ENCODE data around the gene RAB10.
"Not testable (repeated sequence)": the region's sequence is repeated elsewhere in the genome, so short reads cannot be mapped to it uniquely, and the experiment has no call there.

The RAB10 gene

DNA sequence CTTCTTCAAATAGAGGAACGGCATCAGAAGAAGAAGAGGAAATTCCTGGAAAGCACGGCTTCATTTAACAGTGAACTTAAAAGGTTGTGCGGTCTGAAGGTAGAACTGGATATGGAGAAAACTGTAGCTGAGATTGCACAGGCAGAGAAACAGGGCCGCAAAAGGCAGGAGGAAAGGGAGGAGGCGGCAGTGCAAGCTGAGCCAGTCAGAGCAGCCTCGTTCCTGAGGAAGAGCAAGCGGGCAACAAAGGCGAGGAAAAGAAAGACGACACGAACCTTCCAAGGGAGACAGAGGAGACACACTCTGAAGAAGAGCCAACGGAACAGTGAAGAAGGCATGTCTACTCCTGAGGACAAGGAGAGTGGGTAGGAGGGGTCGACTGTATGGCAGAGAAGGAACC, 116.4 kb downstream of the RAB10 start:
- no peak for DNase-seq (ENCODE audit: low read depth, low spot score)

DNA sequence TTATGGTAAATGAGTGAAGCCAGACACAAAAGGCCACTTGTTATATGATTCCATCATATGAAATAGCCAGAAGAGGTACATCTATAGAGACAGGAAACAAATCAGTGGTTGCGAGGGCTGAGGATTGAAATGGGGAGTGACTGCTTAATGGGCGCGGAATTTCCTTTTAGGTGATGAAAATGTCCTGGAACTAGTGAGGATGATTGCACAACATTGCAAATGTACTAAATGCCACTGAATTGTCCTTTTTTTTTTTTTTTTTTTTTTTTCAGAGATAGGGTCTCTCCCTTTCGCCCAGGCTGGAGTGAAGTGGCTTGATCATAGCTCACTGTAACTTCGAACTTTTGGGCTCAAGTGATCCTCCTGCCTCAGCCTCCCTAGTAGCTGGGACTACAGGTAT, 123.7 kb downstream of the RAB10 start:
- DNase-seq (ENCODE audit: low read depth, low spot score), result no peak

DNA sequence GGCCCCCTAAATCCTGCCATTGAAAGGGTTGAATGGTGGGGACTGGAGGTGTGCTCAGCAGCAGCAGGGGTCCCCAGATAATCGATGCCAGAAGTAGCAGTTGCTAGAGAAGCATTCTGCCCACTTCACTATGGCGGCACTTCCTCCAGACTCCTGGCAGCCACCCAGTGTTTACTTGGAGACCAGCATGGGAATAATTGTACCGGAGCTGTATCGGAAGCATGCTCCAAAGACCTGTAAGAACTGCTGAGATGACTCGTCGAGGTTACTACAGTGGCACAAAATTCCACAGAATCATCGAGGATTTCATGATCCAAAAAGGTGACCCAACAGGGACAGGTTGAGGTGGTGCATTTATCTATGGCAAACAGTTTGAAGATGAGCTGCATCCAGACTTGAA, 128.0 kb downstream of the RAB10 start:
- no peak for DNase-seq (ENCODE audit: low read depth, low spot score)

DNA sequence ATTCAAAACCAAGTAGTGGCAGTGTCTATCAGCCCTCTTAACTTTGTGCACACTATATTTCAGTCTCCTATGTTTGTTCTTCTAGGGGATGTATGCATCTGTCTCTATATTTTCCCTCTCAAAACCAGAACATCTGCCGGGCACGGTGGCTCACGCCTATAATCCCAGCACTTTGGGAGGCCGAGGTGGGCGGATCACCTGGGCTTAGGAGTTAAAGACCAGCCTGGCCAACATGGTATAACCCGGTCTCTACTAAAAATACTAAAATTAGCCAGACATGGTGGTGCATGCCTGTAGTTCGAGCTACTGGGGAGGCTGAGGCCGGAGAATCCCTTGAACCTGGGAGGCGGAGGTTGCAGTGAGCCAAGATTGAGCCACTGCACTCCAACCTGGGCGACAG, 129.1 kb downstream of the RAB10 start:
- DNase-seq (ENCODE audit: low read depth, low spot score), result no peak

DNA sequence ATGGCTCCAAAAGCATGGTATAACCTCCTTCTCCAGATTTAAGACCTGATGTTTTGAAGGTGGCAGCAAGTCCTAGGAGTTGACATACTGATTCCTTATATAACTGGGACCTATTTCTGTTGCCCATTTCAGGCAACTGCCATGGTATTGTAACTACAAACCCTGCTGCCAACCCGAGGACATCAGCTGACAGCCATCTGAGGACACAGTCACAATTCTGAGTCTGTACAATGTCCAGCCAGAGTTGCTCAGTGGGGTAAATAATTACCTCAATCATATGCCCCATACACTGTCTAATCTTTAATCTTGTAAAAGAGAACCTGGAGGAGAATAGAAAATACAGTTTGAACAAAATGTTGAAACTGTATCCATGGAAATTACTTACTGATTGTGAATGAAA, 130.3 kb downstream of the RAB10 start:
- no peak for DNase-seq (ENCODE audit: low read depth, low spot score)

DNA sequence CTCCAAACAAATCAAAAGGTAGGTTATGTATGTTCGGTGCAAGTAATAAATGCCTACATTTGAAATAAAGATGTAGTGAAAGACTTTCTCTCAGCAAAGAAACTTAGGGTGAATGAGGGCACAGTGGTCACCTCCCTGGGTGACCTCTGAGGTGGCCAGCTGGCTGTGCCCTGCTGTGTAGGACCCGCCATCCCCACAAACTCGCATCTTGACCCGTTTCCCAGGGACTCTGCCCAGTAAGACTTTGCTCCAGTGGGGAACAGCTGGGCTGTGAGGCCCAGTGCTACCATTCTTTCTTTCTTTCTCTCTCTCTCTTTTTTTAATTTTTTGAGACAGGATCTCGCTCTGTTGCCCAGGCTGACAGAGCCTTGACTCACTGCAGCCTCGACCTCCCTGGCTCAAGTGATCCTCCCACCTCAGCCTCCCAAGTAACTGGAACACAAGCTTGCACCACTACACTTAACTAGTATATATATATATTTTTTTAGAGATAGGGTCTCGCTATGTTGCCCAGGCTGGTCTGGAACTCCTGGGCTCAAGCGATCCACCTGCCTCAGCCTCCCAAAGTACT, 130.8 kb downstream of the RAB10 start:
- DNase-seq (ENCODE audit: low read depth, low spot score), result no peak

DNA sequence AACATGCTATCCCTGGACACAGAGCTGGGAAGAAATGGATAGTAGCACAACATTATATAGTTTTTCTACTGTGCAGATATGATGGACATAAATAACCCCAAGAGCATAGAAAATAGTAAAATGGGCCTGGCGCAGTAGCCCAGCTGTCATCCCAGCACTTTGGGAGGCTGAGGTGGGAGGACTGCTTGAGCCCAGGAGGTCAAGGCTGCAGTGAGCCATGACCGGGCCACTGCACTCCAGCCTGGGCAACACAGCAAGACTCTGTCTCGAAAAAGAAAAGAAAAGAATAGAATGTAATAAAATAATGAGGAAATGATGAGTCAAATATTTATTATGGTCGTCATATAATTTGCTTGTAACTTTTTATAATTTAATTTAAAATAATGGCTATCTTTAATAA, 131.5 kb downstream of the RAB10 start:
- no peak for DNase-seq (ENCODE audit: low read depth, low spot score)

DNA sequence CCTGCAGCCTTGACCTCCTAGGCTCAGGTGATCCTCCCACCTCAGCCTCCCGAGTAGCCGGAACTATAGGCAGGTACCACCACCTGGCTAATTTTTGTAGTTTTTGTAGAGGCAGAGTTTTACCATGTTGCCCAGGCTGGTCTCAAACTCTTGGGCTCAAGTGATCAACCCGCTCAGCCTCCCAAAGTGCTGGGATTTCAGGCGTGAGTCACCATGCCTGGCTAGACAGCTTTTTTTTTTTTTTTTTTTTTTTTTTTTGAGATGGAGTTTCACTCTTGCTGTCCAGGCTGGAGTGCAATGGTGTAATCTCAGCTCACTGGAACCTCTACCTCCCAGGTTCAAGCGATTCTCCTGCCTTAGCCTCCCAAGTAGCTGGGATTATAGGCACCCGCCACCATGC, 132.7 kb downstream of the RAB10 start:
- not testable (repeated sequence) for DNase-seq (ENCODE audit: low read depth, low spot score)

DNA sequence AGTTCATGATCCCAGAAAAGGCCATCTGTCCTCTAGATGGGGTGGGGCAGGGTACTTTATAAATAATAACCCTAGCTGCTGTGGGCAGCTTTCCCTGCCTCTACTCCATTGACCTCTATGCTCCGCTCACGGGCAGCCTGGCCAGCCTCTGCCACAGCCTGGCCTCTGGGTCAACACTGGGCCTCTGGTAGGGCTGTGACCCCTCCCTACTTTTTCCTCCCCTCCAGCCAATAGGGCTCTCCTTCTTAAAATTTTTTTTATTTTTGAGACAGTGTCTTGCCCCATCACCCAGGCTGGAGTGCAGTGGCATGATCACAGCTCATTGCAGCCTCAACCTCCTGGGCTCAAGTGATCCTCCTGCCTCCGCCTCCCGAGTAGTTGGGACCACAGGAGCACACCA, 134.9 kb downstream of the RAB10 start:
- no peak for DNase-seq (ENCODE audit: low read depth, low spot score)

DNA sequence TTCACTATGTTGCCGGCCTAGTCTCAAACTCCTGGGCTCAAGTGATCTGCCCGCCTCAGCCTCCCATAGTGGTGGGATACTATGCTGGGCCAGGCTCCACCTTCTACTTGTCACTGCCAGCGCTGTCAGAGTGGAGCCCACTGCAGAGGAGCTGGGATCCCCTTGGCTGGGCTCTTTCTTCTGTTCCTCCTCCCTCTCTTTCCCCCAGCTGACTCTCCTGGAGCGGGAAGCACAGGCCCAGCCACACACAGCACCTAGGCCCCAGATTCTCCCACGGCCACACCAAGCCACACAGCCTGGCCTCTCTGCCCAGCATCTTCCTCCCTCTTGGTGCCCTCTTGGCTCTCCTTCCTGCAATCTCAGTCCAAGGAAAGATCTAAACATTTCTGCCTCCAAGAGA, 135.3 kb downstream of the RAB10 start:
- DNase-seq (ENCODE audit: low read depth, low spot score), result no peak

DNA sequence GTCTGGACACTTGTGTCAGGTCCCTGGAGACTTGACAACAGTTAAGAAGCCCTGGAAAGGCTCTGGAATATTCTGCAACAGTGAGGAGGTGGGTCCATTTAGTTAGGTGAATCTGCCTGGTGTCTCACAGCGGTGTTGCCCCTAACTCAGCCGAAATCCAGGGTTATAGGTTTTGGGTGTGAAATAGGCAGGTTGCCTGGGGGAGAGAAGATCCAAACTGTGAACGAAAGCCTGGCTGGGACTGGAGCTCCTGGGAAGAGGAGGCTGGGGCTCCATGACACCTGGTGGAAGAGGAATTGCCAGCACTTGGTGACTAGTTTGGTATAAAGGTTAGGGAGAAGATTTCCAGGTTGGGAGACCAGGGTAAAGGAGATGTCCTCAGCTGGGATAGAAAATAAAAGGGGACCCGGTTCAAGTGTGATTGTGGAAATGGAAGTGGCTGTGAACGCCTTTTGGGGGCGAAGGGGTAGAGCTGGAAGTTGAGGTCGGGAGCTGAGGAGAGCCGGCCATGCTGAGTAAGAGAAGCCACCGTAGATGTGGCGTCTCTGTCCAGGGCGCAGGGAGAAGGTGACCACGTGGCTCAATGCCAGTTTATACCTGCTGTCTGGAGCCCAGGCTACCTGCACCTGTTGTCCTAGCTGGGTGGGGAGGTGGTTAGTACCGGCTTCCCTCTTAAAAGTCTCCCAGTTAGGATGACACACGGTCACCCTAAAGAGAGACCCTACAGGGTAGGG, 136.0 kb downstream of the RAB10 start:
- DNase-seq (ENCODE audit: low read depth, low spot score), result no peak

DNA sequence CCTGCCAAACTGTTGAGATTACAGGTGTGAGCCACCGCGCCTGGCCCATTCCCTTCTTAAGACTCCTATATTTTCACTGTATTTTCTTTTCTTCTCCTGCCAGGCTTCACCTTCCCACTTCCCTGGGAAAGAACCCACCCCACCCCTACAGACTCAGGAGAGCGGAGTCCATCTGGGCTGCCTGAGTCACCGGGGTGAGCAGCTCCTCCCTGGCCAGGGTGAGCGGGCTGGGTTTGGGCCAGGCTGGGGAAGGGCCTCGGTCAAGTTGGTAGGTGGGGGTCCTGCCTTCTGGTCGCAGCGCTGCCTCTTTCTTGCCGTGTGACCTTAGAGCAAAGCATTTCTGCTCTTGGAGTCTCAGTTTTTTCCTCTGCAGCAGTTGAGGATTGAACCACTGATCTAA, 136.9 kb downstream of the RAB10 start:
- no peak for DNase-seq (ENCODE audit: low read depth, low spot score)

DNA sequence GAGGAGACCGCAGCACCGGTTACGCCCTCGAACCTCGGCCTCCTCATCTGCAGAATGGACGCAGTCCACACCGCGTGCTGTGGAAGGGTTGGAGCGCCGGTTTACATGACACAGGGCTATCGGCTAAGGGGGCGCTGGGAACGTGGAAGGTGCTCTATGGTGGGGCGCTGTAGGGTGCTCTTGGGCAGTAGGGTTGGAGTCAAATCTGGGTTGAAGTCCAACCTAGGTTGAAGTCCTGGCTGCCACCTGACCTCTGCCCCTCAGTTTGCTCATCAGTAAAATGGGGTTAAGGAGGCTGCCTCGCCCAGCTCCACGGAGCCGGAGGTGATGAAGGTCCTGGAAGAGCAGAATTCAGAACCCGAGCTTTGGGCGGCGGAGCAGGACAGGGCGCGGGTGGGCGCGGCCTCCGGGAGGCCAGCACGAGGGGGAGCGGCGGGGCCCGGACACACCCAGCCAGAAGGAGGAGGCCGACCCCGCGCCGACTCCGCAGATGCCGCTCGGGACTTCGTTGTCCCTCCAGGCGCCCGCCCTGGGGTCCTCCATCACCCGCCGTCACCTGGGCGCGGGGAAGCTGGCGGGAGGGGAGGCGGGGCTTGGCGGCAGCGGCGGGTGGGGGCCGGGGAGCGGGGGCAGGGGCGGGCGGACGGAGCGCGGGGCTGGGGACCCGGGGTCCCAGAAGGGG, 138.4 kb downstream of the RAB10 start:
- DNase-seq (ENCODE audit: low read depth, low spot score), result no peak

DNA sequence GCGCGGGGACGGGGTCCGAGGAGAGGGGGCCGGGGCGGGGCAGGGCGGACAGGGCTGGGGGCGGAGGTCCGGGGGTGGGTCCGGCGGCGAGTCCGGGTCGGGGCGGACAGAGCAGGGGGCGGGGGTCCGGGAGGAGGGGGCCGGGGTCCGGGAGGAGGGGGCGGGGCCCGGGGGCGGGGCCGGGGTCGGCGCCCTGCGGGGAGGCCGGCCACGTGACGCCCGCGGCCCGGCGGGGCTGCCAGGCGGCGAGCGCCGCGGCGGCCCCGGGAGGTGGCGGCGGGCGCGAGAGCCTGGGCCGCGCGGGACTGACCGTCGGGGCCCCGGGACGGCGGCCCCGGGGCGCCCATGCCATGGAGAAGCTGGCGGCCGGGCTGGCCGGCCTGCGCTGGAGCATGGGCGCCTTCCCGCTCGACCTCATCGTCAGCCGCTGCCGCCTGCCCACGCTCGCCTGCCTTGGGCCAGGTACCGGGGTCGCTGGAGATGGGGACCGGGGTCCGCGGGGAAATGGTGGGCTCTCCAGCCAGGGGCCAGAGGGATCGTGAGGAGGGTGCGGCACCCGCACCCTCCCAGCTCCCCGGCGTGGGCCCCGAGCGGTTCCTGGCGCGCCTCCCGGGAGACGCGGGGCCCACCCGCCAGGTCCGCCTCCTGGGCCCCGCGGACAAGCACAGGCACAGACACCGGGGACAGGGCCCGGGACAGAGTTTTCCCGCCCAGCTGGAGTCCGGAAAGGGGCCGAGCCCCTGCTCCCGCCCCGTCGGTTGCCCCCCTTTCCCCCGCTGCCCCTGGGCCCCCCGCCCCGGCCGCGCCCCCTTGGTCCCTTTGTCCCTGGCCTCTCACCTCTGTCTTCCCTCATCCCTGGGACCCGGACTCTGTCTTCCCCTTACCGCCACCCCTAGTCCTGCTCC, 139.2 kb downstream of the RAB10 start, which contains the start of gene GAREM2:
Gene GAREM2 (plus strand): TSS at position 218 of the 905 bp plus-strand sequence. CDS start 133 bp downstream, at position 351.
- DNase-seq (ENCODE audit: low read depth, low spot score), result no peak

DNA sequence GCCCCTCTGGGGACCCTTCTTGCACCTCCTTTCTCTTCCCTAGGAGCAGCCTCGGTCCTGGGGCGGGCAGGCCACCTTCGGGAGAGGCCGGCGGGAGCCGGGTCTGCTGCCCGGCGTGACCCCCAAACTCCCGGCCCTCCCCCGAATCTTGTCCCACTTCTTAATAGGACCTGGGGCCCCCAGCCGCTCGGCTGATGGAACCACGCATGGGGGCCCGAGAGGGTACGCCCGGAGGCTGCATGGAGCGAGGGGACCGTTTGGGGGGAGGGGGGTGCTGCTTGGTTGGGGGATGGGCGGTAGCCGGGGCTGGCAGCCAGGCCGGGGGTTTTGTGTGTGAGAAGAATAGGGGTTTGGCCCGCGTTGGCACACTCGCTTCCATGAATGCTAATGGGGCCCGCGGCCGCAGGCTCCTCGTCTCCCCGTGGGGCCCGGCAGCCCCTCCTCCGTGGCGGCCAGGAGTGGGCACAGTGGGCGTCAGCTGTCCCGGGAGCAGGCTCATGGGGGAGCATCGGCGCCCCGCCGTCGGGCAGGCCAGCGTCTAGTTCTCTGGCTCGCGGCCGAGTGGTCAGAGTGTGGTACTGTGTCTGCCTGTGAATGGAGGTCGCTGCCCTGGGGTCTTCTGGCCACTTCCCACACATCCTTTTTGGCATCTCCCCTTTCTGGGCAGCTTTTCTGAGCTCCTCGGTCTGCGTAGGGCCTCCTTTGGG, 140.0 kb downstream of the RAB10 start:
- no peak for DNase-seq (ENCODE audit: low read depth, low spot score)

DNA sequence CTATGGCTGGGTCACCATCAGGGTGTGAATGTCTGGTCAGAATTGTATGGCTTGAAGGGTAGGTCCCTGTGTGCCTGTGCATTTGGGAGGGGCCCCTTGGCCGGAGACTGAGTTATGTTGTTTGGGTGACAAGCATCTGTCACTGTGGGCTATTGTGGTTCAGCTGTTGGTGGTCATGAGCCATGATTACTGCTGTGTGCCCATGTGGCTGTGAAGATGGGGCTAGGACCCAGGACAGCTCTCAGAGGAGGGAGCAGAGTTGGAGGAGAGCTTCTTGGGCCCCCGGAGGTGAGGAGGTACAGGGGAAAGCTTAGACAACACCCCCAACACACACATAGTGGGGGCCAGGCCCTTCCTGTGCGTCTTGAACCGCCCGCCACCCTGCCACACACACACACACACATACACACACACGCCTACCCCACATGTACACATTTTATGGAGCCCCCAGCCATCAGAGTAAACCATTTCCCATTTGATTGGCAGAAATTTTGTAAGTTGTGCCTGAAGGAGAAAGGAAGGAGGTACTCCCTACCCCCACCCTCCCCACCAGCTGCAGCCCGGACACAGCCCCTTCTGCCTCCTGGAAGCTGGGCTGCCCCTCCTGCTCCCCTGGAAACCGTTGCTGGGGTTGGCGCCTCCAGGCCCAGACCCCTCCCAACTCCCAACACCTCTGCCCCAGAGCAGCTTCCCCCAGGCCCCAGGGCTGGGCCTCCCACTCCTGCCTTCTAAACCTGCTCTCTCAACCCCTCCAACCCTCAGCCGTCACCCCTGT, 141.0 kb downstream of the RAB10 start:
- no peak for DNase-seq (ENCODE audit: low read depth, low spot score)

DNA sequence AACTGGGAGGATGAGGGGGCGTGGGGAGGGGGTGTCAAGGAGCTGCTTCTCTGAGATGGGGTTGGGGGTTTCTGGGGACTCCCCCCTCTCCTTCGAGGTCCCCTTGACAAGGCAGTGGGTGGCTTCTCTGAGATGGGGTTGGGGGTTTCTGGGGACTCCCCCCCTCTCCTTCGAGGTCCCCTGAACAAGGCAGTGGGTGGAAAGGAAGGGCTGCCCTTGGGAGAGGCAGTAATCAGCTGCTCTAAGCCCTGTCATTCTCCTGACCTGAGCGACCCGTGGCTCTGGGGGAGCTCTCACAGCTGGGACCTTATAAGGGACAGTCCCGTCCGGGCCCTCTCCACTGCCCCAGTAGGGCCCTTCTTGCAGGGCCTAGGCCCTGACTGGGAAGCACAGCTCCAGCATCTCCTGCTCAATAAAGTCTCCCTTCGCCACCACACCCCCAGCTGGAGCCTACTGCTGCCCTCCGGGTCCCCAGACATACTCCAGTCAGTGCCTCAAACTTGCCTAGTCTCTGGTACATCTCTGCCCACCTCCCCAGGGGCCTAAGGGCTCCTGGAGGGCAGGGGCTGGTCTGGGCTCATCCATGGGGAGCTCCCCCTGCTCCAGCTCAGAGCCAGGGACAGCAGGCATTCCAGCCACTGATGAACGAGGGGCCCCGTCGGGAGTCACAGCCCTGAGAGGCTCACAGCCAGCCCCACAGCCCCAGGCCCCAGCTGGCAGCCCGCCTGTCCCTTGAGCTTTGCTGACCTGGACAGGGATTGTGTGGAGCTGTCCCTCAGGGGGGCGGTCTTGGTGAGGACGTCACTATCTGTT, 141.8 kb downstream of the RAB10 start:
- DNase-seq (ENCODE audit: low read depth, low spot score), result no peak

DNA sequence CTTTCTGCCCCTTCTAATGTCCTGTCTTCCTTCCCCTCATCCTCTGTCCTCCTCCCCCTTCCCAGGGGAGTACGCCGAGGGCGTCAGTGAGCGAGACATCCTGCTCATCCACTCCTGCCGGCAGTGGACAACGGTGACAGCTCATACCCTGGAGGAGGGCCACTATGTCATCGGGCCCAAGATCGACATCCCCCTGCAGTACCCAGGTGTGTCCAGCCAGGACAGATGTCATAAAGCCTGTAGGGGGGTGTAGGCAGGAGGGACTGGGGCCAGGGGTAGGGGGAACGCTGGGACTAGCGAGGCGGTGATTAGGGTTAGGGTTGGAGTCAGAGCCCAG, 142.4 kb downstream of the RAB10 start:
- no peak for DNase-seq (ENCODE audit: low read depth, low spot score)

DNA sequence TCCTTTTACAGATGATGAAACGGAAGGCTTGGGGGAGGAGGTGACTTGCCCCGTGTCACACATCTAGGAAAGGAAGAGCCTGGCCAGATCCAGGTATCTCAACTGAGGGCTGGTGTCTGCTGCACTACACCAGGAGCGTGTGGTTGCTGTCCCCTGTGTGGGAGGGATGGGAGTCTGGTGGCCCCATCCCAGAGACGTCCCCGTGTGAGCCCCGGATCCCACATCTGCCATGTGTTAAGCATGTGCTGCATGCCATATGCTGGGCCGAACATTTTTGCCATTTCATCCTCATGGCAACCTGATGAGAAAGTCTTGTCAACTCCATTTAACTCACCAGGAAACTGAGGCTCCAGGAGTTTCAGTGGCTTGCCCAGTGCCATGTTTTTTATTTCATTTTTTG, 143.2 kb downstream of the RAB10 start:
- DNase-seq (ENCODE audit: low read depth, low spot score), result no peak

DNA sequence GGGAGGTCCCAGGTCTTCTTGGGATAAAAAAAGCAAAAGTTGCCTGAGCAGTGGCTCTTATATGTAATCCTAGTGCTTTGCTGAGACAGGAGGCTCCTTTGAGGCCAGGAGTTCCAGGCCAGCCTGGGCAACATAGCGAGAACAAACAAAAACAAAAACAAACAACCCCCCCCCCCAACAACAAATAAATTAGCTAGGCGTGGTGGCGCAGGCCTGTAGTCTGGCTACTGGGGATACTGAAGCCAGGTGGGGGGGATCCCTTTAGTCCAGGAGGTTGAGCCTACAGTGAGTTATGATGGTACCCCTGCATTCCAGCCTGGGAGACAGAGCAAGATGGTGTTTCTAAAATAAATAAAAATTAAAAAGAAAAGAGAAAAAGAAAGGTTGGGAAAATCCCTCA, 144.4 kb downstream of the RAB10 start:
- no peak for DNase-seq (ENCODE audit: low read depth, low spot score)

Measured in smooth muscle cell of the brain vasculature (primary cell).